CD4-positive, alpha-beta memory T cell (primary cell): ENCODE data around the gene DNAH3. TPM values are rescaled to one million over a fixed set of nuclear protein-coding genes. Genes with fewer than 3 reads are reported as not detected.

Experiments used
- CTCF ChIA-PET: fragments of 350-600 bp; sonication (Branson Sonifier 250); formaldehyde crosslinking; loops from one replicate; lab custom pipeline; 2021; ENCODE audit warnings: inconsistent platforms; ENCODE audit not compliant: partially characterized antibody; lab: Charles Lee
- POLR2A ChIA-PET: fragments of 350-600 bp; sonication (Branson Sonifier 250); formaldehyde crosslinking; loops from one replicate; lab custom pipeline; 2021; ENCODE audit not compliant: partially characterized antibody; lab: Charles Lee
- DNase-seq, 5 donors: peaks; one replicate each; pipeline versions ENCODE4 v3.0.0 to v3.0.0-alpha.2; 2020 to 2022; ENCODE audit warnings: mixed read lengths in 1 of 5
- H3K27ac ChIP-seq: one replicate; pipeline ENCODE4 v1.7.0; 2013; ENCODE audit warnings: low read depth, low read length
- H3K27me3 ChIP-seq: 2 replicates; pipeline ENCODE4 v1.7.0; 2013; ENCODE audit warnings: mild to moderate bottlenecking, low read length, moderate library complexity; ENCODE audit not compliant: insufficient read depth
- H3K36me3 ChIP-seq: 2 replicates; pipeline ENCODE4 v1.7.0; 2013; ENCODE audit warnings: mild to moderate bottlenecking, low read length, moderate library complexity; ENCODE audit not compliant: insufficient read depth
- H3K4me1 ChIP-seq: 2 replicates; pipeline ENCODE4 v1.7.0; 2013; ENCODE audit warnings: mild to moderate bottlenecking, low read length, moderate library complexity; ENCODE audit not compliant: insufficient read depth
- H3K4me3 ChIP-seq, 2 donors: one replicate each; pipeline ENCODE4 v1.7.0; 2013; ENCODE audit warnings: low read length in 2 of 2, mild to moderate bottlenecking in 1 of 2
- H3K9me3 ChIP-seq, 2 donors: one replicate each; pipeline ENCODE4 v1.7.0; 2013; ENCODE audit warnings: low read length in 2 of 2, control low read depth in 1 of 2; ENCODE audit not compliant: control insufficient read depth in 1 of 2
- H3K27ac Mint-ChIP-seq, 7 donors: one replicate each; pipeline ENCODE4 v1.8.0; 2020 to 2021; ENCODE audit warnings: mixed read lengths in 7 of 7, mild to moderate bottlenecking in 6 of 7, inconsistent platforms in 3 of 7, moderate library complexity in 3 of 7
- H3K27me3 Mint-ChIP-seq, 2 donors: one replicate each; pipeline ENCODE4 v1.8.0; 2020 to 2021; ENCODE audit warnings: mixed read lengths in 2 of 2
- H3K36me3 Mint-ChIP-seq, 2 donors: one replicate each; pipeline ENCODE4 v1.8.0; 2020 to 2021; ENCODE audit warnings: mixed read lengths in 2 of 2, inconsistent platforms in 1 of 2, mild to moderate bottlenecking in 1 of 2
- H3K4me1 Mint-ChIP-seq, 4 donors: one replicate each; pipeline ENCODE4 v1.8.0; 2020 to 2021; ENCODE audit warnings: mixed read lengths in 4 of 4, mild to moderate bottlenecking in 1 of 4
- H3K4me3 Mint-ChIP-seq, 8 donors: one replicate each; pipeline ENCODE4 v1.8.0; 2020 to 2021; ENCODE audit warnings: mixed read lengths in 8 of 8, mild to moderate bottlenecking in 7 of 8, moderate library complexity in 6 of 8, inconsistent platforms in 3 of 8
- H3K9me3 Mint-ChIP-seq, 8 donors: one replicate each; pipeline ENCODE4 v1.8.0; 2020 to 2021; ENCODE audit warnings: mixed read lengths in 8 of 8, mild to moderate bottlenecking in 5 of 8, inconsistent platforms in 3 of 8, moderate library complexity in 1 of 8
- intact Hi-C: fragments of 100-400 bp; cut with micrococcal nuclease; formaldehyde crosslinking; loops from one replicate; pipeline ENCODE4 v1.15.1; 2023
- polyA plus RNA-seq, 2 donors: library from polyadenylated mRNA; unstranded; fragments of 300-500 nt; fragmentation: Illumina TruSeq; gene quantifications; one replicate each; pipeline ENCODE4 v1.2.3, GENCODE V29; 2021
- total RNA-seq, 2 experiments: library from RNA; stranded (reverse); gene quantifications; one replicate each; pipeline ENCODE4 v1.2.3, GENCODE V29; 2021

Gene DNAH3
- total and polyA plus RNA-seq, 4 experiments from 2014 or later: not detected

- Histone ChIP-seq H3K27me3 (no peaks in the 10 kb centered on the region), H3K4me3 (no peak overlapping the region), H3K4me1 (peaks cover 4% of the 10 kb centered on the region), H3K27ac (no peak overlapping the region), H3K9me3 (no peaks in the 10 kb centered on the region), H3K36me3 (no peaks in the 10 kb centered on the region)
- no peak overlapping the region for H3K4me3 Mint-ChIP-seq
- H3K27ac Mint-ChIP-seq: no peak overlapping the region
- peaks cover 0 to 11% (median 0%) of the 10 kb centered on the region in 8 donors for H3K9me3 Mint-ChIP-seq
- ChIA-PET CTCF (no interaction called here), POLR2A (no interaction called here)
- DNase-seq: no peak
- intact Hi-C loops: no loop called here
- peaks cover 5 to 22% of the 10 kb centered on the region in 2 donors for H3K27me3 Mint-ChIP-seq
- no peaks in the 10 kb centered on the region for H3K36me3 Mint-ChIP-seq
- peaks cover 3 to 6% (median 4%) of the 10 kb centered on the region in 4 donors for H3K4me1 Mint-ChIP-seq
These were observed 42.3 kb upstream of the DNAH3 start for GRCh38 chr16:21192991-21193390.

GRCh38 chr16:21190599-21190998, 40.0 kb upstream of the DNAH3 start:
- H3K9me3 ChIP-seq: no peaks in the 10 kb centered on the region
- DNase-seq: no peak
- ChIA-PET POLR2A (no interaction called here), CTCF (interaction anchor here (0.9 to 4.7 kb wide), 3 partner anchors 9 to 363 kb away, joined by 3 to 27 read pairs (median 13); no protein-coding TSS in a partner anchor)
- no peak overlapping the region for H3K4me3 ChIP-seq
- H3K4me1 ChIP-seq: peaks cover 4% of the 10 kb centered on the region
- intact Hi-C loops: no loop called here
- no peaks in the 10 kb centered on the region for H3K27me3 ChIP-seq
- no peak overlapping the region for H3K27ac Mint-ChIP-seq
- peaks cover 3 to 6% (median 4%) of the 10 kb centered on the region in 4 donors for H3K4me1 Mint-ChIP-seq
- H3K4me3 Mint-ChIP-seq: no peak overlapping the region
- H3K9me3 Mint-ChIP-seq: peaks cover 0 to 11% (median 0%) of the 10 kb centered on the region in 8 donors
- H3K27me3 Mint-ChIP-seq: peaks cover 5 to 15% of the 10 kb centered on the region in 2 donors
- no peak overlapping the region for H3K27ac ChIP-seq
- no peaks in the 10 kb centered on the region for H3K36me3 ChIP-seq
- no peaks in the 10 kb centered on the region for H3K36me3 Mint-ChIP-seq

- no peak for DNase-seq
- intact Hi-C loops: no loop called here
- Histone ChIP-seq H3K27me3 (no peaks in the 10 kb centered on the region), H3K36me3 (no peaks in the 10 kb centered on the region), H3K4me1 (peaks cover 4% of the 10 kb centered on the region), H3K4me3 (no peak overlapping the region), H3K27ac (no peak overlapping the region), H3K9me3 (no peaks in the 10 kb centered on the region)
- Mint-ChIP-seq H3K9me3 (peaks cover 0 to 11% (median 0%) of the 10 kb centered on the region in 8 donors), H3K4me1 (peaks cover 3 to 6% (median 4%) of the 10 kb centered on the region in 4 donors), H3K27me3 (peaks cover 5 to 15% of the 10 kb centered on the region in 2 donors), H3K4me3 (no peak overlapping the region), H3K27ac (no peak overlapping the region), H3K36me3 (no peaks in the 10 kb centered on the region)
- ChIA-PET CTCF (interaction anchor here (0.8 to 4.7 kb wide), 6 partner anchors 10 to 363 kb away, joined by 3 to 27 read pairs (median 6); no protein-coding TSS in a partner anchor), POLR2A (interaction anchor here (1.7 kb wide), 1 partner anchor 12 kb away, joined by 4 read pairs; no protein-coding TSS in a partner anchor)
These were observed 39.4 kb upstream of the DNAH3 start for GRCh38 chr16:21190013-21190412.

DNA sequence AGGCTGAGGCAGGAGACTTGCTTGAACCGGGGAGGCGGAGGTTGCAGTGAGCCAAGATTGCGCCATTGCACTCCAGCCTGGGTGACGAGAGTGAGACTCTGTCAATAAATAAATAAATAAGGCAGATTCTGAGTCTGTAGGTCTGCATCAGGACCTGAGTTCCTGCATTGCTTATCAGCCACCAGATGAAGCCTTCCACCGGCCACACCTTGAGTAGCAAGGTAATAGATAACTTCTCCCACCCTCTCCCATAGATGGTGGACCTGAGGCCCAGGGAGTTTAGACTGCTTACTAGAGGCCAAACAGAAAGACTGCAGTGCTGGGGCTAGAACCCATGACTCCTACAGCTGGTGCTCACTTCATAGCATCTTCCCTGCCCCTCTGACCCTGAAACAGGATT, 38.7 kb upstream of the DNAH3 start:
- peaks cover 0 to 1% of the 10 kb centered on the region in 2 donors for H3K36me3 Mint-ChIP-seq
- no peaks in the 10 kb centered on the region for H3K27me3 ChIP-seq
- DNase-seq: no peak
- no peak overlapping the region for H3K4me3 ChIP-seq
- H3K27me3 Mint-ChIP-seq: peaks cover 4 to 8% of the 10 kb centered on the region in 2 donors
- intact Hi-C loops: loop anchor here (5.0 kb wide), 1 partner anchor 337 kb away; no protein-coding TSS in a partner anchor
- no peak overlapping the region for H3K27ac ChIP-seq
- H3K9me3 ChIP-seq: no peaks in the 10 kb centered on the region
- peaks cover 3 to 6% (median 4%) of the 10 kb centered on the region in 4 donors for H3K4me1 Mint-ChIP-seq
- H3K4me3 Mint-ChIP-seq: peak overlapping the region in 1 of 8 donors; percentile 39
- POLR2A ChIA-PET: interaction anchor here (1.7 kb wide), 1 partner anchor 11 kb away, joined by 4 read pairs; no protein-coding TSS in a partner anchor
- CTCF ChIA-PET: interaction anchor here (0.9 to 4.7 kb wide), 10 partner anchors 10 to 371 kb away, joined by 3 to 27 read pairs (median 4); partner anchors contain the start of gene ZP2
- no peak overlapping the region for H3K27ac Mint-ChIP-seq
- H3K36me3 ChIP-seq: no peaks in the 10 kb centered on the region
- H3K9me3 Mint-ChIP-seq: peaks cover 0 to 11% (median 0%) of the 10 kb centered on the region in 8 donors
- peaks cover 4% of the 10 kb centered on the region for H3K4me1 ChIP-seq

DNA sequence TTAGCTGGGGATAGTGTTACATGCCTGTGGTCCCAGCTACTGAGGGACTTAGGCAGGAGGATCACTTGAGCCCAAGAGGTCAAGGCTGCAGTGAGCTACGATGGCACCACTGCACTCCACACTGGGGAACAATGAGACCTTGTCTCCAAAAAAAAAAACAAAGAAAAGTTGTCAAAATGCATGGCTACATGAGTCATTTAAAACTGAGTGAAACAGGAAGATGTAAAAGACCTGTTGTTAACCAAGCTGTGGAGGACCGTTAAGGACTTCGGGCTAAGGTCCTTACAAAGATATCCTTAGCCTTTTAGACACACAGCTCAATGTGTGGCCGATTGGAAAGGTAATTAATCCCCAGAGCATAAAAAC, 35.7 kb upstream of the DNAH3 start:
- Mint-ChIP-seq H3K36me3 (peaks cover 16 to 20% of the 10 kb centered on the region in 2 donors), H3K4me3 (no peak overlapping the region), H3K27ac (no peak overlapping the region), H3K27me3 (peaks cover 2 to 4% of the 10 kb centered on the region in 2 donors), H3K4me1 (peaks cover 3 to 6% (median 4%) of the 10 kb centered on the region in 4 donors), H3K9me3 (peaks cover 0 to 6% (median 0%) of the 10 kb centered on the region in 8 donors)
- intact Hi-C loops: loop anchor here (5.0 kb wide), 1 partner anchor 334 kb away; no protein-coding TSS in a partner anchor
- ChIA-PET POLR2A (no interaction called here), CTCF (interaction anchor here (1.1 to 4.7 kb wide), 4 partner anchors 9 to 1510 kb away, joined by 3 to 27 read pairs (median 4); no protein-coding TSS in a partner anchor)
- Histone ChIP-seq H3K27ac (no peak overlapping the region), H3K9me3 (no peaks in the 10 kb centered on the region), H3K4me3 (no peak overlapping the region), H3K27me3 (no peaks in the 10 kb centered on the region), H3K4me1 (peaks cover 4% of the 10 kb centered on the region), H3K36me3 (peaks cover 2% of the 10 kb centered on the region)
- no peak for DNase-seq

DNA sequence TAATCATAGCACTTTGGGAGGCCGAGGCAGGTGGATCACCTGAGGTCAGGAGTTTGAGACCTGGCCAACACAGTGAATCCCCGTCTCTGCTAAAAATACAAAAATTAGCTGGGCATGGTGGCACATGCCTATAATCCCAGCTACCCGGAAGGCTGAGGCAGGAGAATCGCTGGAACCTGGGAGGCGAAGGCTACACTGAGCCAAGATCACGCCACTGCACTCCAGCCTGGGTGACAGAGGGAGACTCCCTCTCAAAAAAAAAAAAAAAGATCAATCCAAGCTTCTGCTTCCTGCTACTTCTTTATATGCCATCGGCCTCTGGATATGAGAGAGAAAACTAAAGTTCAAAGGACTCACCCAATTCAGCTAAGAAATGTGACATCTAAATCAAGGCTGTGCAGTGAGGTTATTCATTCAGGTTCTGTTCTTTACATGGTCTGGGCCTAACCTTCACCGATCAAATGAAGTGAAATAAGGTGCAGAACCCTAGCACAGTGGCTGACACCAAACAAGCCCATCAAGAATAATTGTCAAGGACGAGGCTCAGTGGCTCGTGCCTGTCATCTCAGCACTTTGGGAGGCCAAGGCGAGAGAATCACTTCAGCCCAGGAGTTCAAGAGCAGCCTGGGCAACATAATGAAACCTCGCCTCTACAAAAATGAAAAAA, 35.1 kb upstream of the DNAH3 start:
- no peak overlapping the region for H3K4me3 ChIP-seq
- peaks cover 4% of the 10 kb centered on the region for H3K4me1 ChIP-seq
- no peak for DNase-seq
- H3K4me1 Mint-ChIP-seq: peaks cover 3 to 6% (median 4%) of the 10 kb centered on the region in 4 donors
- no peak overlapping the region for H3K27ac Mint-ChIP-seq
- H3K9me3 Mint-ChIP-seq: peaks cover 0 to 5% (median 0%) of the 10 kb centered on the region in 8 donors
- ChIA-PET CTCF (interaction anchor here (1.7 kb wide), 1 partner anchor 9 kb away, joined by 4 read pairs; no protein-coding TSS in a partner anchor), POLR2A (no interaction called here)
- intact Hi-C loops: loop anchor here (5.0 kb wide), 1 partner anchor 333 kb away; no protein-coding TSS in a partner anchor
- no peak overlapping the region for H3K27ac ChIP-seq
- H3K27me3 ChIP-seq: no peaks in the 10 kb centered on the region
- H3K27me3 Mint-ChIP-seq: peaks cover 1 to 4% of the 10 kb centered on the region in 2 donors
- peaks cover 6% of the 10 kb centered on the region for H3K36me3 ChIP-seq
- H3K9me3 ChIP-seq: no peaks in the 10 kb centered on the region
- H3K4me3 Mint-ChIP-seq: no peak overlapping the region
- peaks cover 21 to 25% of the 10 kb centered on the region in 2 donors for H3K36me3 Mint-ChIP-seq

DNA sequence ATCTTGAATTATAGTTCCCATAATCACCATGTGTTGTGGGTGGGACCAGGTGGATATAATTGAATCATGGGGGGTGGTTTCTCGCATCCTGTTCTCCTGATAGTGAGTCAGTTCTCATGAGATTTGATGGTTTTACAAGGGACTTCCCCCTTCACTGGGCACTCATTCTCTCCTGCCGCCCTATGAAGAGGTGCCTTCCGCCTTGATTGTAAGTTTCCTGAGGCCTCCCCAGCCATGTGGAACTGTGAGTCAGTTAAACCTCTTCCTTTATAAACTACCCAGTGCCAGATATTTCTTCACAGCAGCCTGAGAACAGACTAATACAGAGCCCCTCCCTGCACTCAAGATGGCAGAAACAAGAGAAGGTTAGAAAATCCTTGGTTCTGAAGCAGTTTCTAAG, 34.2 kb upstream of the DNAH3 start:
- H3K27me3 Mint-ChIP-seq: peaks cover 1 to 4% of the 10 kb centered on the region in 2 donors
- ChIA-PET CTCF (no interaction called here), POLR2A (no interaction called here)
- H3K27ac Mint-ChIP-seq: peak overlapping the region in 1 of 7 donors; percentile 36
- Histone ChIP-seq H3K27me3 (no peaks in the 10 kb centered on the region), H3K36me3 (peaks cover 12% of the 10 kb centered on the region), H3K9me3 (no peaks in the 10 kb centered on the region), H3K27ac (no peak overlapping the region), H3K4me1 (peaks cover 4% of the 10 kb centered on the region), H3K4me3 (no peak overlapping the region)
- peaks cover 27 to 30% of the 10 kb centered on the region in 2 donors for H3K36me3 Mint-ChIP-seq
- DNase-seq: no peak
- intact Hi-C loops: loop anchor here (5.0 kb wide), 1 partner anchor 333 kb away; no protein-coding TSS in a partner anchor
- H3K9me3 Mint-ChIP-seq: peaks cover 0 to 5% (median 0%) of the 10 kb centered on the region in 8 donors
- no peak overlapping the region for H3K4me3 Mint-ChIP-seq
- peaks cover 3 to 6% (median 4%) of the 10 kb centered on the region in 4 donors for H3K4me1 Mint-ChIP-seq
